Left ventricle myocardium inferior (tissue), 1 donor: ENCODE measurements around the gene CLK4. TPM values are rescaled to one million over a fixed set of nuclear protein-coding genes. Genes with fewer than 3 reads are reported as not detected.

Source experiments
- DNase-seq: peaks from one replicate; pipeline ENCODE4 v3.0.0-alpha.2; 2020
- H3K27ac ChIP-seq: fragments of 200-600 bp; replicated peaks from 2 replicates; pipeline ENCODE4 v1.8.0; 2021
- H3K27me3 ChIP-seq: fragments of 200-600 bp; 2 replicates; pipeline ENCODE4 v1.8.0; 2021; ENCODE audit warnings: low read depth
- H3K36me3 ChIP-seq: fragments of 200-600 bp; 2 replicates; pipeline ENCODE4 v1.8.0; 2021
- H3K4me1 ChIP-seq: fragments of 200-600 bp; 2 replicates; pipeline ENCODE4 v1.8.0; 2021
- H3K4me3 ChIP-seq: fragments of 200-600 bp; 2 replicates; pipeline ENCODE4 v1.8.0; 2021; ENCODE audit warnings: mild to moderate bottlenecking, moderate library complexity
- H3K9me3 ChIP-seq: fragments of 200-600 bp; replicated peaks from 2 replicates; pipeline ENCODE4 v1.8.0; 2021
- intact Hi-C: fragments of 100-400 bp; cut with micrococcal nuclease; formaldehyde crosslinking; loops from one replicate; pipeline ENCODE4 v1.11.0; 2022
- total RNA-seq: library from RNA; stranded (reverse); fragmentation: NEBNext Ultra II Directional; extraction: Animal tissue kit (Norgen Biotek cat#: 25700); gene quantifications from one replicate; pipeline ENCODE4 v1.2.1, GENCODE V29; 2021
- TF ChIP-seq, protein P1 (sequence below): fragments of 200-600 bp; IDR thresholded peaks from 2 replicates; pipeline ENCODE4 v1.8.0; 2021; ENCODE audit warnings: antibody characterized with exemption, mild to moderate bottlenecking, borderline replicate concordance
- donor health status: DM: no; HTN: yes; CAD: no; lungs with severe emphysema.

Gene CLK4
- total RNA-seq, 1 donor from 2014 or later, result 20.0 TPM

DNA sequence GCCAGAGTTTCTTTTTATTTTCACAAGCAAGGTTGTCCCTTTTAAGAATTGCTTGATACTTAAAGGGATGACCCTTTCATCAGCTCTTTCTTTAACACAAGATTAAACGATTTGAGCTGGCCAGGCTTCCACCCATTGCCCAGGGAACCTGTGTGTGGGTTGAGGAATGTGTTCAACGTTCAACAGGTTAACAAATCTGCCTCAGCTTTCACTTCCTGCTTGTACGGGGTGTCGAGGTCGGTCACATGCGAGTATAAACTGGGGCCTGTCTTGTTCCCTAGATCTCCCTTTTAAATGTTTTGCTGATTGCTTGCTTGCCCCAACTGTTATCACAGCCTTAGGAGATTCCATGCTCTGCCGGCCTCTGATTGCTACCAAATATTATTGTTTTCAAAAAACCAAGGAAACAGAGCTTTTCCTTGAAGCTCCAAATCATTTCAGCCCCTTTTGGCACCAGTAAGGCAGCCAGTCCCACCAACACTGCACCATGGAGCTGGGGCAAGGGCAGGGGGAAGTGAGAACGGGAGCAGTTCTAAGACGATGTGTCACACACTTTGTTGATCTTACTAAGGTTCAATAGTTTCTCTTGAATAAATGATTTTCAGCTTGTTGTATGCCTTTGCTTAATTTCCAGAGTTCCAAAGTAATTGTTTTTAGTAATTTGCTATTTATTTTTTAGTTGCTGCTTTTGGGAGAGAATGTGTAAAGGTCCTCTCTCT lies 10.7 kb upstream of the CLK4 start:
- Histone ChIP-seq H3K27ac (no peak overlapping the region), H3K27me3 (no peaks in the 10 kb centered on the region), H3K4me1 (no peaks in the 10 kb centered on the region), H3K9me3 (peaks cover 4% of the 10 kb centered on the region), H3K36me3 (no peaks in the 10 kb centered on the region), H3K4me3 (no peak overlapping the region)
- no peak for DNase-seq
- intact Hi-C loops, result no loop called here
- TF ChIP-seq, protein P1, sequence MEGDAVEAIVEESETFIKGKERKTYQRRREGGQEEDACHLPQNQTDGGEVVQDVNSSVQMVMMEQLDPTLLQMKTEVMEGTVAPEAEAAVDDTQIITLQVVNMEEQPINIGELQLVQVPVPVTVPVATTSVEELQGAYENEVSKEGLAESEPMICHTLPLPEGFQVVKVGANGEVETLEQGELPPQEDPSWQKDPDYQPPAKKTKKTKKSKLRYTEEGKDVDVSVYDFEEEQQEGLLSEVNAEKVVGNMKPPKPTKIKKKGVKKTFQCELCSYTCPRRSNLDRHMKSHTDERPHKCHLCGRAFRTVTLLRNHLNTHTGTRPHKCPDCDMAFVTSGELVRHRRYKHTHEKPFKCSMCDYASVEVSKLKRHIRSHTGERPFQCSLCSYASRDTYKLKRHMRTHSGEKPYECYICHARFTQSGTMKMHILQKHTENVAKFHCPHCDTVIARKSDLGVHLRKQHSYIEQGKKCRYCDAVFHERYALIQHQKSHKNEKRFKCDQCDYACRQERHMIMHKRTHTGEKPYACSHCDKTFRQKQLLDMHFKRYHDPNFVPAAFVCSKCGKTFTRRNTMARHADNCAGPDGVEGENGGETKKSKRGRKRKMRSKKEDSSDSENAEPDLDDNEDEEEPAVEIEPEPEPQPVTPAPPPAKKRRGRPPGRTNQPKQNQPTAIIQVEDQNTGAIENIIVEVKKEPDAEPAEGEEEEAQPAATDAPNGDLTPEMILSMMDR, result no peak

DNA sequence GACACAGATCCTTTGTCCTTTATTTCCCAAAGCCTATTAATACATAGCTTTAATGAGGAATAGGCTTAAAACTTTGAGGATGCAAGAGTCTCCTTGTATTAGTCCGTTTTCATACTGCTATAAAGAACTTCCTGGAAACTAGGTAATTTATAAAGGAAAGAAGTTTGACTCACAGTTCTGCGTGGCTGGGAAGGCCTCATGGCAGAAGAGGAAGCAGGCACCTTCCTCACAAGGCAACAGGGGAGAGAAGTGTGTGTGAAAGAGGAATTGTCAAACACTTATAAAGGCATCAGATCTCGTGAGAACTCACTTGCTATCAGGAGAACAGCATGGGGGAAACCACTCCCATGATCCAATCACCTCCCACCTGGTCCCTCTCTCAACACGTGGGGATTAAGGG lies 5.4 kb upstream of the CLK4 start:
- H3K36me3 ChIP-seq, result no peaks in the 10 kb centered on the region
- H3K9me3 ChIP-seq, result no peaks in the 10 kb centered on the region
- intact Hi-C loops, result no loop called here
- no peak for DNase-seq
- no peak overlapping the region for H3K27ac ChIP-seq
- TF ChIP-seq, protein P1, result no peak
- no peaks in the 10 kb centered on the region for H3K27me3 ChIP-seq
- H3K4me1 ChIP-seq, result no peaks in the 10 kb centered on the region
- no peak overlapping the region for H3K4me3 ChIP-seq

DNA sequence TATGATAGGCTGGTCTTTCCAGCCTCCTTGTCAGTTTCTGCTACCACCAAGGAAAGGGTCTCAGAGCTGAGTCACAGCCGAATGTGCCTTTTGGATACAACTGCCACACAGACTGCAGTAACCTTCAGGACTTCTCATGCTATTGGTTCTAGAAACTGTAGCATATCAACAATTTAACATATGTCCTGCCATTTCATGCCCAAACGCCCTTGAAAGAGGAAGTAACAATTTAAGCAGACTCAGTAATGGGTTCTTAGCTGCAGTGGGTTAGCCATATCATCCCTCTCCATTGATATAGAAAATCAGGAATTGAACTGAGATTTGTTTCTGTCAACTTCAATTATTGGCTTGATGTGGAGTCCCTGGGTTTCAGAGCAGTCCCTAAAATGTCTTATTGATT lies 4.1 kb upstream of the CLK4 start:
- TF ChIP-seq, protein P1, result no peak
- Histone ChIP-seq H3K9me3 (no peaks in the 10 kb centered on the region), H3K4me3 (no peak overlapping the region), H3K36me3 (no peaks in the 10 kb centered on the region), H3K4me1 (peaks cover 9% of the 10 kb centered on the region), H3K27ac (no peak overlapping the region), H3K27me3 (no peaks in the 10 kb centered on the region)
- no peak for DNase-seq
- intact Hi-C loops, result no loop called here

DNA sequence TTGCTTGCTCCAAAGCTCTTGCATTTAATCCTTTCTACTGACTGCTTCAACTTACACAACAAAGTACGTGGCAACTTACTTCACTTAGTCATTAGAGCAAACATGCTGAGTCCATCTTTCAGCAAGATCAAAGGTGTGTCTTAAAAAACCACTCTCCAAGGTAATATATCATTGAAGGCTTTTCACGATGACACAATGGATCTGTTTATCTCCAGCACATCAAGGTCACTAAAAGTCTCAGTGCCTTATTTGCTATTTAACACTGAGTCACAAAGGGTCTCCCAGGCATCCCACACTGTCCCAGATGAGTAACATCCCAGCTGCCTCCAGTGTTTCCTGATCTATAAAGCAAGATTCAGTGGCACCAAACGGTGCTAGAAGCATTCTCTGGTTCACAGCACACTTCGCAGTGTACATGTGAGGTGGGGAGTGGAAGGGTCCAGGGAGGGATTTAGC lies 3.7 kb upstream of the CLK4 start:
- TF ChIP-seq, protein P1, result no peak
- Histone ChIP-seq H3K36me3 (no peaks in the 10 kb centered on the region), H3K4me3 (no peak overlapping the region), H3K4me1 (peaks cover 13% of the 10 kb centered on the region), H3K27ac (no peak overlapping the region), H3K27me3 (no peaks in the 10 kb centered on the region), H3K9me3 (no peaks in the 10 kb centered on the region)
- intact Hi-C loops, result no loop called here
- DNase-seq, result no peak

DNA sequence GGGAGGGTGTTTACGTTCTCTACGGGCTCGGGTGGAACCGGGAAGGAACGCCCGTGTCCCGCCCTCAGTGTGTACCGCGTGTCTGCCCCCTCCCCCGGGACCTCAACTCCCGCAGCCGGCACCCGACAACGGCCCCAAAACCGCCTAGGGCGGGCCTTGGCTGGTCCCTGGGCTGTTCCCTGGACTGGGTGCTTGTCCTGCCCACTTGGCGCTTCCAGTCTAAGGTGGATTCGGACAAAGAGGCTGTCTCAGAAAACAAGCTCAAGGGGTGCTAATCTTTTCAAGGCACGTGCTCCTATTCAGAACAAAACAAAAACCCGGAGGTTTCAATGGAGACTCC lies 379 bp upstream of the CLK4 start:
- H3K9me3 ChIP-seq, result no peaks in the 10 kb centered on the region
- peaks cover 46% of the 10 kb centered on the region for H3K4me1 ChIP-seq
- peaks cover 10% of the 10 kb centered on the region for H3K36me3 ChIP-seq
- TF ChIP-seq, protein P1, result no peak
- no peak for DNase-seq
- intact Hi-C loops, result no loop called here
- H3K4me3 ChIP-seq, result peak overlapping the region; percentile 96
- H3K27ac ChIP-seq, result peak overlapping the region; percentile 96
- no peaks in the 10 kb centered on the region for H3K27me3 ChIP-seq
